HG03575 (cell line): Measurements from ENCODE around the gene CSNK2B.

Experiments
- ATAC-seq: cut with Tn5 transposase; IDR thresholded peaks from one replicate; pipeline ENCODE4 v1.9.1; 2021; ENCODE audit not compliant: unreplicated experiment, insufficient number of reproducible peaks, low FRiP score; ENCODE audit errors: extremely low read depth

The CSNK2B gene

DNA sequence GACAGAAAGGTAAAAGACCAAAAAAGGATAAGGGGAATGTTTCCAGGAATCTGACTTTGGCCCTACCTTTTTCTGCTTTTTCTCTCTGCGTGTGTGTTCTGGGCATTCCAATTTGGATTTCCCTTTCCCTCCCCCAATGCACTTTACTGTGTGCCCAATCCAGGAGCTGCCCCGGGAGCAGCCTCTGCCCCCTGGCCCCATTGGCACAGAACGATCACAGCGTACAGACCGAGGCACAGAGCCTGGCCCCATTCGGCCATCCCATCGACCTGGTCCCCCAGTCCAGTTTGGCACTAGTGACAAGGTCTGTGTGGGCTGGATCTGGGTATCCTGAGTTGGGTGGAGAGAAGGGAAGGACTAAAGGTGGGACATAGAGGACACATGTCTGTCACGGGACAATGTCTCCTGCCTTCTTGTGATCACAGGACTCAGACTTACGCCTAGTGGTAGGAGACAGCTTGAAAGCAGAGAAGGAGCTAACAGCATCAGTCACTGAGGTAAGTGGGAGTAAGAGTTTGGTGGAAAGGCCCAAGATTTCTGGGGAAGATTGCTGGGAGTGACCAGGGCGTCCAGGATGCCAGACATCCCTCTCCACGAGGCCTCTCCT, 30.8 kb upstream of the CSNK2B start:
- no peak for ATAC-seq

DNA sequence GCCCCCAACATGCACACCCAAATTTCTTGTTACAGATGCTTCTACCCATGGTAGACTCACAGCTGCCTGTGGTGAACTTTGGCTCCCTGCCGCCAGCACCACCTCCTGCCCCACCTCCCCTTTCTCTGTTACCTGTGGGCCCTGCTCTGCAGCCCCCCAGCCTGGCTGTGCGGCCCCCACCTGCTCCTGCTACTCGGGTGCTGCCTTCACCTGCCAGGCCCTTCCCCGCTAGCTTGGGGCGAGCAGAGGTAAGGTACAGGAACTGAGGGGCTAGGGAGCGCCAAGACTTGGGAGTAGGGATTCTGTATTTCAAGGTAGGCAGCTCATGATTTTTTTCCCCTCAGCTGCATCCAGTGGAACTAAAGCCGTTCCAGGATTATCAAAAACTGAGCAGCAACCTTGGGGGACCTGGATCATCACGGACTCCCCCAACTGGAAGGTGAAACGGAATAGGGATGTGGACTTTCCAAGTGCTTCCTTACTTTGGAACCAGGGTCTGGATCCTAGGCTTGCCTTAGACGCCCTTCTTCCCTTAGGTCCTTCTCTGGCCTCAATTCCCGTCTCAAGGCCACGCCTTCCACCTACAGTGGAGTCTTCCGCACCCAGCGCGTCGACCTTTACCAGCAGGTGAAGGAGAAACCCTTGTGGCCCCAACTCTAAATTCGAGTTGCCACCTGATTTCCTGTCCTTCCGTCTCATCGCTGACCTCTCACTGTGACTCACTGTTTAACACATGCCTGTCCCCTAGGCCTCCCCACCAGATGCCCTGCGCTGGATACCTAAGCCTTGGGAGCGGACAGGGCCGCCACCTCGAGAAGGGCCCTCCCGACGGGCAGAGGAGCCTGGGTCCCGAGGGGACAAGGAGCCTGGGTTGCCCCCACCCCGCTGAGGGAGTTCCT, 28.9 kb upstream of the CSNK2B start:
- ATAC-seq, result no peak

DNA sequence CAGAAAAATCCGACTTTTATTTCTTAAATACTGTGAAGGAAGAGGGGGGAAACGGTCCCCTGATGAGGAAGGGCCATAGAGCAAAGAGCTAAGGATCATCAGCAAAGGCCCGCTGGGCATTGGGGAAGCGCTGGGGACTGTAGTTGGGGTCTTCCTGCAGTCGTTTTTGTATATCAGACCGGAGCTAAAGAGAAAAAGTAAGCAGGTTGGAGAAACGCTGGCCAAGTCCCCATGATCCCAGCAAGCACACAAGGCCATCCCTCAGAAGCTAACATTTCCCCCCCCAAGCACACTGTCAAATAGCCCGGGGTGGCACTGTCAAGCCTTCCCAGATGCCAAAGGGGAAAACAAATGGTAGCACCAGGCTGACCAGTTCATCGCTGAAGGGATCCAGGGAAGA, 26.8 kb upstream of the CSNK2B start:
- ATAC-seq, result no peak

DNA sequence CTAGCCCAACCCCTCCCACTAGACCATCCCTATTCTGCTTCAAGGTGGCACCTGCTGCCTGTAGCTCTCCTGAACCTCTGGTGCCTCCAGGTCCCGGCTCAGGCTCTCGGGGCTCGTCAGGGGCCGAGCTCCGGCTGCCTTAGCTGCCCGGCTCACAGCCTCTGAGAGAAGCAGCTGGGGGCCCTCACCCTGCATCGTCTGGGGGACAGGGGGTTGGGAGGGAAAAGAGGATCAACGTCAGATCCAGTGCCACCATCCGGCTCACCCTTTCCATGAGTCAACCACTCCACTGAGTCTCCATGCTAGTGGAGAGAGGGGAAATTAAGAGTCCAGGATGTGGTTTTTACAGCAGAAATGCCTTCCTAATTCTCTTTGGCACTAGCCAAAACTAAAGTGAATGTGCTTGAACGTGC, 26.4 kb upstream of the CSNK2B start:
- no peak for ATAC-seq

DNA sequence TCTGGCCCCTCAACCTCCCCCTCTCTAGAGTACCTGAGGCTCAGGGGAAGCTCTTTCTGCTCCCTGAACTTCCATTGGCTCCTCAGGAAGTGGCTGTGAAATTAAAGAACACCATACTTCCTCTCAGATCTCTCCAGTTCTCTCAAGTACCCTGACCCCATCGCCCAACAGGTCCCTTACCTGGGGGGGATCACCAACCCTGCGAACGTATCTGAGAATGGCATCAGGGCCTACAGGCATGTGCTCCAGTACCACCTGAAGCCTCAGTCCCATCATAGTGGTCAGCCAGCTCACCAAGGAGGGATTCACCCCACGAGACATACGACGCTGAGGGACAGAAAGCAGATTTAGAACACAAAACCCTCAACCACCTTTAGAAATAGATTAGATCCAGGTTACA, 25.3 kb upstream of the CSNK2B start:
- ATAC-seq, result no peak

DNA sequence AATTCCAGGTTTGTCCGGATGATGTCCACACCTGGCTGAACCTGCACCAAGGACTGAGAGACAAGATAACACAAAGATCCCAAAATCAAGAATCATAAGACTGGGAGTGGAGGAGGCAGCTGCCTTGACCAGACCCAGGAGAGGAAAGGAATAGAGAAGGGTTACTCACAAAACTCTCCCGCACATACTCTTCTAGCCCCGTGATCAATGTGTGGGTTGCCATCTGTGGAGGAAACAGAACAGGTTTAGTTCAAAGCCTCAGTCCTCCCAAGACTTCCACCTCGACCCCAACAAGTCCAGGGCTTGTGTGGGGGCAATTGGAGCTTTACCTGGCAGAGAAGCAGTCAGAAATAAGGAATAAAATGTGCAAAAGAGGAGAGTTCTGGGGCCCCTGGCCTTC, 24.5 kb upstream of the CSNK2B start:
- no peak for ATAC-seq

DNA sequence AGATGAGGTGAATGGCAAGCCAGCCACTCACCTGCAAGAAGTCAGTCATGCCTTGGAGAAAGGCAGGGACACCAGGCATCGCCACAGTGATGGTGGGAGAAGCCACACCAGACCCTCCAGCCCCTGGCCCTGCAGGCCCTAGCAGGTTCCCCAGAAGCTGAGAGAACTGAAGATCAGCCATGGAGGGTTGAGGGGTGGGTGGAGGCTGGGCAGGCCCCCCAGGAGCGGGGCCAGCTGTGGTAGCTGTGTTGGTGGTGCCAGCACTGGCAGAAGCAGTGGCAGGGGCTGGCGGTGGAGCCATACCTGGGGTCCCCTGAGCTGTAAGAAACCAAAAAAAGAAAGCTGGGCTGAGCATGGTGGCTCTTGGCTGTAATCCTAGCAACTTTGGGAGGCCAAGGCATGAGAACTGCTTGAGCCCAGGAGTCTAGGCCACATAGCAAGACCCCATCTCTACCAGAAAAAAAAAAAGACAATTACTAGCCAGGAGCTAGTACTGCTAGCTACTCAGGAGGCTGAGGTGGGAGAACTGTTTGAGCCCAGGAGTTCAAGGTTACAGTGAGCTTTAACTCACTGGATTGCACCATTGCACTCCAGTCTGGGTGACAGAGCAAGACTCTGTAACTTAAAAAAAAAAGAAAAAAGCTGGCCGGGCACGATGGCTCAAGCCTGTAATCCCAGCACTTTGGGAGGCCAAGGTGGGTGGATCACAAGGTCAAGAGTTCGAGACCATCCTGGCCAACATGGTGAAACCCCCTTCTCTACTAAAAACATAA, 22.9 kb upstream of the CSNK2B start:
- ATAC-seq, result no peak

DNA sequence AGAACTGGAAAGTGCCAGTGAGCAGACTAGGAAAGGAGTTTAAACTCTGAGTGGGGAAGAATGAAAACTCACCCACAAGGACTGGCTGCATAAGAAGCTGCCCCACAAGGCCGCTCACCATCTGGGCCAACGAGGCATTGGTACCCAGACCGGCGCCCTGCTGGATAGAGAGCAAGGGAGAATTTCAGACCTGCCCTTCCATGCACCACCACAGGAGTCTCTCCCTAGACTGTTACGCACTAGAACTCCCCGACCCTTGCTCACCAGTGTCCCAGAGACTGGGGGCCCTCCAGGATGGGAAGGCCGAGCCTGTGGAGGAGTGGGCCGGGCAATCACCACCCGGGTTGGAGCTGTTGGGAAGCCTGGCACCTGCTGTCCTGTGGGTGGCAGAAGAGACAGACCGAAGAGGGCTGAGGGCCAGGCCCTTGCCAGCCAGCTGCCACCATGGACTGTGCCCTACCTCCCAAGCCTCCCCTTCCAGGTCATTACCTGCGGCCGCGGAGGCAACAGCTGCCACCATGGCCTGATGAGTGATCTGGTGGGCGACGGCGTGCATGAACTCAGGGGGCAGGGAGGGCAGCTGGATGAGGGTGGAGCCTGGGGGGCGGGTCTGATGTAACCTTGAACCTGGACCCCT, 21.9 kb upstream of the CSNK2B start:
- ATAC-seq, result no peak

DNA sequence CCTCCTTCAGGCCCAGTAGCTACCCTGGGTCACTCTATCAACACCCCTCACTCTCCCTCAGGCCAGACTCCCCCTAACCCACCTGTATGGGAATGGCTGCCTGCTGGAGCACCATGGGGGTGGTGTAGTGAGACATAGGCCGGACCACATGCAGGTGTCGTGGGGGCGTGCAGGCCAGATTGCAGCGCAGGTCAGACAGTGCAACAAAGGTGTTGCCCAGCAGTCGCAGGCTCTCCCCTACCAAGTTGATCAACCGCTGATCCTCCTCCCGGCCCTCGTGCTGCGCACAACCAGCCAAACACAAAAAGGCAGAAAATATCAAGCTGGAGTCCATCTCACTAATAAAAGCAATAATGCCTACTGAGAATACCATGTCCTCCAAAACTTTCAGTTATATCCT, 20.6 kb upstream of the CSNK2B start:
- ATAC-seq, result no peak

DNA sequence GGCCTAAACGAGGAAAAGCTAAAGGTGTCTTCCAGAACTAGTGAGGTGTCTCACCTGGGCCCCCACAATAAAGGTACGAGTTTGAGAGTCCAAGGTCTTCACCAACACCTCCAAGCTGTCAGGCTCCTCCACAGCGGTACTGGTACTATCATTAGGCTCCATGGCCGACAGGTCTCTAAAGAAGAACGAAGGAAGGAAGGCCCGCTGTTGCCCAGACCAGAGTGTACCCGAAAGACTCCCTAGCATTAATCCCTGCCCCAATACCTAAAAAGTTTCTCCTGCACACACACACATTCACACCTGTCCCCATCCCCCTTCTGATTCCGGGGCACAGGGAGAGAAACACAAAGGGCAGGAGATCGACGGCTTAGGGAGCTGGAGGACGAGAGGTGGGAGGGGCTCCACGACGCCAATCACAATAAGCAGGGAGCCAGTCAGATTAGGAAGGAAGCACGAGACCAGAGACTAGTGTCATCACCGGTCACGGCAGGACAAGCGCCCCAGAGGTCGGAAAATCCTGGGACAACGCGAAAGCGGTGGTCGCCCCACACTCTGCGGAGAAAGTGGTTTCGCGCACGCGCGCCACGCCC, 14.2 kb upstream of the CSNK2B start:
- ATAC-seq, result no peak

DNA sequence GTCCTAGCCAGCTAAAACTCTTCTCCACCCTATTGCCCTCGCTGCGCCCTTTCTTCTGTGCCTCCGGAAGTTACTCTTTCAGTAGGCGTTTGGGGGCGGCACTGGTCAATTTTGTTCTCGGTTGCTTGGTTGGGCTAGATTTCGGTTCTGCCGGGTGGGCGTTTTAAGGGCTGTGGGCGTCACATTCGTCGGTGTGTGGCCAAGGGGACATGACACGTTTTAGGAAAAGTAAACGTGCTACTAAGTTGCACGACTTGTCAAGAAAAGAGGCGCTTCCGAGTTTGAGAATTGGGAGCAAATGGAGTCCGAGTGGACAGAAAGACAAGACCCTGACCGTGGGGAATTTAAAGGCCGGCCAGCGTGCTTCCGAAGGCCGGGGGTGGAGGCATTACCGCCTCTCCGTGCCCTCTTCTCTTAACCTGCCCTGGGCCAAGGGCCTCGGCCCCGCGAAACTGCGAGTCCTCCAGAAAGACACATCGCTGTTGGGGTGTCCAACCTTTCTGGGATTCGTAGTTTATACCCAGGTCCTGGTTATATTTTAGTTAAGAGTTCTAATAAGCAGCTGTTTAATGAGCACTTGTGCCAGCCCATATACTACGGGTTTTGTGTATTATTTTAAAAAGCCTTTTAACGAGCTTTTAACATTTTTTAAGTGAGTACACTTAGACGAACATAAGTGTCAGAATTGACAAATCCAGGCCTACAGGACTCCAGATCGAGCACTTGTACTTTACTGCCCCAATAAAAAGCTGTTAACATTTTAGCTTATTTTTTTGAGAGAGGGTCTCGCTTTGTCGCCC, 12.8 kb upstream of the CSNK2B start:
- no peak for ATAC-seq

DNA sequence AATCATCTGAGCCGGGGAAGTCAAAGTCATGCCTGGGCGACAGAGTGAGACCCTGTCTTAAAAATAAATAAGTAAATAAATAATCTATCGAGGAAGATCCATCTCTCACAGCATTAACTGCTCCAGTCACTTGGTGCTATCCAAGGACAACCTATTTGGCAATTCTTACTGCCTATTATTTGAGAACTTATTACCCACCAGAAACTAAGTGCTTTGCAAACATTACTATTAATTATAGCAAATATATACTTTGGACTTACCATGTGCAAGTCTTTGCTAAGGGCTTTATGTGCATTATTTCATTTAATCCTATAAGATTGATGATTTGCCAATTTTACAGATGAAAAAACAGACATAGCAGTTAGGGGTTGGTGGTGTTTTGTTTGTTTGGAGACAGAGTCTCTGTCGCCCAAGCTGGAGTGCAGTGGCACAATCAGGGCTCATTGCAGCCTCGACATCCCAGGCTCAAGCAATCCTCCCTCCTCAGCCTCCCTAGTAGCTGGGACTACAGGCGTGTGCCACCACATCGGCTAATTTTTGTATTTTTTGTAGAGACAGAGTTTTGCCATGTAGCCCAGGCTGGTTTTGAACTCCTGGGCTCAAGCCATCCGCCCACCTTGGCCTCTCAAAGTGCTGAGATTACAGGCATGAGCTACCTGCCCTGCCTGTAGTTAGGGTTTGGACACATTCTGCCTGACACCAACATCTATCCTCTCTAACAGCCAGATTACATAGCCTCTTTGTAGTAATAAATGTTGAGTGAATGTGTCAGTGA, 11.1 kb upstream of the CSNK2B start:
- ATAC-seq, result no peak

DNA sequence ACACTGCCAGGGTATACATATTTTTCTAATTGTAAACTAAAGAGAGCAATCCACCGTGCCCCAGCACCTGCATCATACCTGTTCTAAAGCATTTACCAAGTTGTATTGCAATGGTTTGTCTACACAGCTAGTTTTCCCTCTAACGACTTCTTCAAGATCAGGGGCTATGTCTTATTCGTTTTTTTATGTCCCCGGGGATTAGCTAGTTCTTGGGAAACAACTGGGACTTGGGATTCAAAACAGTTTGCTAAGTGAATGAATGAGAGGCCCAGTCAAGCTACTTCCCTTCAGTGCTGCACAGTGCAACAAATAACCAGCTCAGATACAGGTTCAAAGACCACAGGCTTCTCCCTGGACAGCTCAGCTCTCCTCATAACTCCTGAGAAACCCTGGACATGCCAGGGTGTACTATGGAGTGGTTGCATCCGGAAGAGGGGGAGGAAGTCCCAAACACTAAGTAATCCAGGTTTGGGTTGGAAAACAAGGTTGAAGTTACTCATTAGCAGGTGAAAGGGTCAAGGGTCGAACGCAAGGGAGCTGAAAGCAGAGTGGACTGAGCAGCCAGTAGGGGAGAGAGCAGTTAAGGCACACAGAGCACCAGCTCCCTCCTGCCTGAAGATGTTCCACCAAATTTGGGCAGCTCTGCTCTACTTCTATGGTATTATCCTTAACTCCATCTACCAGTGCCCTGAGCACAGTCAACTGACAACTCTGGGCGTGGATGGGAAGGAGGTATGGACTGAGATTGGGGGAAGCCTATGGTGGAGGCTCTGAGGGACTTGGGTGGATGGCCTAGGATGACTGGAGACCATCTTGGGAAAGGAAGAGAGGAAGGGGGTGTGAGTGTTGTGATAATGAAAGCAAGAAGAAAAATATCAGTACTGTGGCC, 10.3 kb upstream of the CSNK2B start, which contains the start of gene APOM:
Gene APOM (plus strand): TSS at position 546 of the 889 bp plus-strand sequence. CDS start 73 bp downstream, at position 619.
- no peak for ATAC-seq

DNA sequence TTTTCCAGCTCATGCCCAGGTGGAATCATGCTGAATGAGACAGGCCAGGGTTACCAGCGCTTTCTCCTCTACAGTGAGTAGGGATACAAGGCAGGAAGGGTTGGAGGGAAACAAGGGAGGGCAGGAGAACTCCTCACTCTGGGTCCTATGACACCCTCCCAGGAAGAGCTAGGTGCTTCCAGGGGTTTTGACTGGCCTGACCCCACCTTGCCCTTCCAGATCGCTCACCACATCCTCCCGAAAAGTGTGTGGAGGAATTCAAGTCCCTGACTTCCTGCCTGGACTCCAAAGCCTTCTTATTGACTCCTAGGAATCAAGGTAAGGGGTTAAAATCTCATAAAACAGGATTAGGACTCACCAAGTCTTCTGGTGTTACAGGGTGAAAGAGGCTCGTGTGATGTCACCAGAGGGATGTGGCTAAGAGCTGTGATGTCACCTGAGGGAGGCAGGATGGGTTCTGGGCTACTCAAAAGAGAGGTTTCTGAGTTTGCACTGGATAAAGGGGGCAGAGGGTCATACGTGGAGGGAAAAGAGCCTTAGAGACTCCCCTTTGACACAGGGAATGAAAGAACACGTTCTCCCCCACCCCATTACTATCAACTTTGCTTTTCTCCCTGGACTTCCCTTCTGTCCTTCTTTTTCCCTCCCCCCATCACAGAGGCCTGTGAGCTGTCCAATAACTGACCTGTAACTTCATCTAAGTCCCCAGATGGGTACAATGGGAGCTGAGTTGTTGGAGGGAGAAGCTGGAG, 8.3 kb upstream of the CSNK2B start:
- ATAC-seq, result no peak

DNA sequence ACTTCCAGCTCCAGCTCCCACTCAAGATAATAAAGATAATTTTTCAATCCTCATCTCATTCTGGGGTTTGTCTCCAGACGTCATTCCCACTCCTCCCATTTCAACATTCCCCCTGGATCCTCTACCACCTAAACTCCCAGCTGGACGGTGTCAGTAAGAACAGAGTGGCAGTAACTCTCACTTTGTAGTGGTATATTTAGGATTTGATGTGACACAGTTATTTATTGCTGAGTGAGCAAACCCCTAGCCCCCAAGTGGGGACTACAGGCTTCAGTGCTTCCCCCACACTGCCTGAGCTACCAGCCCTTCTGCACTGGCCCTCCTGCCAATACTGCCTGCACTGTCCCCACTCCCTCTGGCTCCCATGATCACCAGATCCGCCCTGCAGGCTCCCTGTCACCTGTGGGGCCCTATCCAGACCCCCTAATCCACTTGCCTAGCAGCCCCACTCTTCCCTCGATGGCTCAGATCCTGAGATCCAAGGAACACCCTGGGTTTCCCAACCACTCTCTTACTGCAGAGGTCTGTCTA, 7.7 kb upstream of the CSNK2B start:
- ATAC-seq, result no peak
